ENCODE data around the gene METTL1.

DNA sequence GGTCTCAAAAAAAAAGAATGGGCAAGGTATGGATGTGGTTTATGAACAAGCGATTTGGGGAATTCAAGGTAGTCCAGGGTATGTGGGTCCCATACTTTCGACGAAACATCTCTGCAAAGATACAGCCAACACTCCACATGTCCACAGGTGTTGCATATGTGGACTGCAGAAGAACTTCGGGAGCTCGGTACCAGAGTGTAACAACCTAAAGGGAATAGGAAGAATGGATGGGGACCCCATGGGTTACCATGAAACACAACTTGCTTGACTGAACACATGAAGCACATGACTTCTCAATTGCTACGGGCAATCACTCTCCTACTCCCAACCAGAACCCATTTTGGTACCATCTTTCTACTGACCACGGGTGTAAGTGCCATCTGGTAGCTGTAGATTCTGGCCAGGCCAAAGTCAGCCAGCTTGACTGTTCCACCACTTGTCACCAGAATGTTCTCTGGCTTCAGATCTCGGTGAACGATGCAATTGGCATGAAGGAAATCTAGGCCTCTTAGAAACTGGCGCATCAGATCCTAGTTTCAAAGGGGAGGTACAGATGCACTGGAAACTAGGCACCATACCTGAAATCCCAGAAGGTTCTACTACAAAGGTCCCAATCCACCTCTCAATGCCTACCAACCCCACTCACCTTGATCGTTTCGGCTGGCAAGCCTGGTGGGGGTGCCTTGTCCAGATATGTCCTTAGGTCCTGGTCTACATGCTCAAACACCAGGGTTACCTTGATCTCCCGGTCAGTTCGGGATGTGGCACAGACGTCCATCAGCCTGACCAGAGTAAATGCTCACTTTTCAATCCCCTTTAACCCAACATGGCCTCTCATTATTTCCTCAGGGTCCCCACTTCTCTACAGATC lies 21.1 kb downstream of the METTL1 start:
- no peak for TF ChIP-seq CTCF (IDR thresholded peaks at IDR 0.05)
- no peak for TF ChIP-seq POLR2A (IDR thresholded peaks at IDR 0.05)
- no peak for TF ChIP-seq POLR2AphosphoS5 (IDR thresholded peaks at IDR 0.05)
